ENCODE measurements around the gene UNC5B.

Gene UNC5B

GRCh38 chr10:71249996-71250395, 37.6 kb downstream of the UNC5B start:
- H3K4me3 ChIP-seq (ENCODE audit: low read depth, low read length) = no peak overlapping the region
- DNase-seq (ENCODE audit: low read depth) = no peak
- TF ChIP-seq, protein P1, sequence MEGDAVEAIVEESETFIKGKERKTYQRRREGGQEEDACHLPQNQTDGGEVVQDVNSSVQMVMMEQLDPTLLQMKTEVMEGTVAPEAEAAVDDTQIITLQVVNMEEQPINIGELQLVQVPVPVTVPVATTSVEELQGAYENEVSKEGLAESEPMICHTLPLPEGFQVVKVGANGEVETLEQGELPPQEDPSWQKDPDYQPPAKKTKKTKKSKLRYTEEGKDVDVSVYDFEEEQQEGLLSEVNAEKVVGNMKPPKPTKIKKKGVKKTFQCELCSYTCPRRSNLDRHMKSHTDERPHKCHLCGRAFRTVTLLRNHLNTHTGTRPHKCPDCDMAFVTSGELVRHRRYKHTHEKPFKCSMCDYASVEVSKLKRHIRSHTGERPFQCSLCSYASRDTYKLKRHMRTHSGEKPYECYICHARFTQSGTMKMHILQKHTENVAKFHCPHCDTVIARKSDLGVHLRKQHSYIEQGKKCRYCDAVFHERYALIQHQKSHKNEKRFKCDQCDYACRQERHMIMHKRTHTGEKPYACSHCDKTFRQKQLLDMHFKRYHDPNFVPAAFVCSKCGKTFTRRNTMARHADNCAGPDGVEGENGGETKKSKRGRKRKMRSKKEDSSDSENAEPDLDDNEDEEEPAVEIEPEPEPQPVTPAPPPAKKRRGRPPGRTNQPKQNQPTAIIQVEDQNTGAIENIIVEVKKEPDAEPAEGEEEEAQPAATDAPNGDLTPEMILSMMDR (IDR thresholded peaks at IDR 0.05; ENCODE audit: low read depth, low read length, missing control alignments) = no peak

- no peak overlapping the region for H3K4me3 ChIP-seq (ENCODE audit: low read depth, low read length)
- no peak for DNase-seq (ENCODE audit: low read depth)
- TF ChIP-seq, protein P1 (IDR thresholded peaks at IDR 0.05; ENCODE audit: low read depth, low read length, missing control alignments) = no peak
Observed at GRCh38 chr10:71250405-71250804, 38.0 kb downstream of the UNC5B start.

- H3K4me3 ChIP-seq (ENCODE audit: low read depth, low read length) = no peak overlapping the region
- no peak for DNase-seq (ENCODE audit: low read depth)
- TF ChIP-seq, protein P1 (IDR thresholded peaks at IDR 0.05; ENCODE audit: low read depth, low read length, missing control alignments) = no peak
Observed at GRCh38 chr10:71250842-71251241, 38.5 kb downstream of the UNC5B start.

GRCh38 chr10:71251319-71251718, 38.9 kb downstream of the UNC5B start:
- no peak overlapping the region for H3K4me3 ChIP-seq (ENCODE audit: low read depth, low read length)
- no peak for DNase-seq (ENCODE audit: low read depth)
- TF ChIP-seq, protein P1 (IDR thresholded peaks at IDR 0.05; ENCODE audit: low read depth, low read length, missing control alignments) = no peak

GRCh38 chr10:71252220-71252619, 39.9 kb downstream of the UNC5B start:
- H3K4me3 ChIP-seq (ENCODE audit: low read depth, low read length) = no peak overlapping the region
- TF ChIP-seq, protein P1 (IDR thresholded peaks at IDR 0.05; ENCODE audit: low read depth, low read length, missing control alignments) = no peak
- no peak for DNase-seq (ENCODE audit: low read depth)

GRCh38 chr10:71253981-71254818, 41.8 kb downstream of the UNC5B start:
- no peak for DNase-seq (ENCODE audit: low read depth)
- TF ChIP-seq, protein P1 (IDR thresholded peaks at IDR 0.05; ENCODE audit: low read depth, low read length, missing control alignments) = no peak
- H3K4me3 ChIP-seq (ENCODE audit: low read depth, low read length) = no peak overlapping the region
